Measurements from ENCODE around the gene CRELD1. TPM values are rescaled to one million over a fixed set of nuclear protein-coding genes. Genes with fewer than 3 reads are reported as not detected.

Gene CRELD1
- total RNA-seq, 1 donor from 2014 or later: 18.7 TPM

- H3K4me1 Mint-ChIP-seq (ENCODE audit: low read depth): peaks cover 26% of the 10 kb centered on the region
- H3K27ac Mint-ChIP-seq: no peak overlapping the region
- no peak overlapping the region for H3K4me3 Mint-ChIP-seq
- DNase-seq (ENCODE audit: low spot score): no peak
- no peaks in the 10 kb centered on the region for H3K9me3 Mint-ChIP-seq
- intact Hi-C loops (cut with micrococcal nuclease): loop anchor here (5.0 kb wide), 1 partner anchor 50 kb away; no protein-coding TSS in a partner anchor
- H3K27me3 Mint-ChIP-seq (ENCODE audit: insufficient read depth): peaks cover 2% of the 10 kb centered on the region
- H3K36me3 Mint-ChIP-seq (ENCODE audit: low read depth): no peaks in the 10 kb centered on the region
These were observed 21.8 kb upstream of the CRELD1 start for GRCh38 chr3:9911863-9912262.

DNA sequence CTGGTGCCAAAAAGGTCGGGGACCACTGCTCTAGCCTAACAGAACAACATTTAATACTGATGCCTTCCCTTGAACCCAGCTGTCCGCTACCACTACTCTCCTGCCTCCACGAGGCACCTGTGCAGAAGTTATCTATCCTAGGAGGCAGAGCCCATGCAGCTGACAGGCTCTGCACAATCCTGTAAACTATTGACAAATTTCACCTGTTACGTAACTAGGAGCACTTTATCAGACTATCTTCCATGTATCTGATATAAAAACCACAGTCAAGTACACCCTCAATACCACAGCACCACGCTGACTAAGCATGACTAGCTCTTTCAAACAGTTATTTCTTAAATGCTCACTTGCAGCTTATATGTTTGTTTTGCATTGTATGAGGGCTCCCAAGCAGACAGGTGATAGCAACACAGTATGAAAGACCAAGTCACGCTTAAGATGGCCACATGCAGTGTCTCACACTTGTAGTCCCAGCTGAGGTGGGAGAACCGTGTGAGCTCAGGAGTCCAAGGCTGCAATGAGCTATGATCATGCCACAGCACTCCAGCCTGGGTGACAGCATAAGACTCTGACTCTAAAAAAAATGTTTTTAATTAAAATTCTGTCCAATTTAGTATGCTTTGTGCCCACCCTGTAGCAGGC, 21.2 kb upstream of the CRELD1 start:
- Mint-ChIP-seq H3K27me3 (ENCODE audit: insufficient read depth) (peaks cover 2% of the 10 kb centered on the region), H3K4me3 (no peak overlapping the region), H3K27ac (no peak overlapping the region), H3K9me3 (no peaks in the 10 kb centered on the region), H3K36me3 (ENCODE audit: low read depth) (no peaks in the 10 kb centered on the region), H3K4me1 (ENCODE audit: low read depth) (peaks cover 27% of the 10 kb centered on the region)
- intact Hi-C loops (cut with micrococcal nuclease): loop anchor here (5.0 kb wide), 1 partner anchor 50 kb away; no protein-coding TSS in a partner anchor
- DNase-seq (ENCODE audit: low spot score): no peak

DNA sequence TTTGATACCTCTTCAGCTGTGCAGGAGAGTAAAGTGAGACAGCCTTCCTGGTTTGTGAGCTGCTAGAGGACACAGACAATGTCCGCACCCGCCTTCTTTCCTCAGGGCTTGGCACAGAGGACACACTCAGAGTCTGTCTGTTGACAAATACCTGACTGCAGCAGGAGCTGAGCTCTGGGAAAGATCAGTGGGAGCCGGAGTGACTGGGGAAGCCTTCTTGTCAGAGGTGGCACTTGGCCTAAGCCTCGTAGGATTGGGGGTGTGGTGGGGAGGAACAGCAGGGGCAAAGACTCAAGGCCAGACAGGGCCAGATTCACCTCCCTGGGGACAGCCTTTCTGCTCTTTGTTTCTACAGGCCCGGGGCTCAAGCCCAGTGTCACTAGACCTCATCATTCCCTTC, 20.0 kb upstream of the CRELD1 start:
- no peaks in the 10 kb centered on the region for H3K36me3 Mint-ChIP-seq (ENCODE audit: low read depth)
- H3K4me3 Mint-ChIP-seq: no peak overlapping the region
- DNase-seq (ENCODE audit: low spot score): no peak
- H3K4me1 Mint-ChIP-seq (ENCODE audit: low read depth): peaks cover 27% of the 10 kb centered on the region
- H3K27ac Mint-ChIP-seq: no peak overlapping the region
- peaks cover 2% of the 10 kb centered on the region for H3K27me3 Mint-ChIP-seq (ENCODE audit: insufficient read depth)
- H3K9me3 Mint-ChIP-seq: no peaks in the 10 kb centered on the region
- intact Hi-C loops (cut with micrococcal nuclease): loop anchor here (5.0 kb wide), 1 partner anchor 51 kb away; no protein-coding TSS in a partner anchor

- Mint-ChIP-seq H3K27me3 (ENCODE audit: insufficient read depth) (peaks cover 2% of the 10 kb centered on the region), H3K36me3 (ENCODE audit: low read depth) (no peaks in the 10 kb centered on the region), H3K9me3 (no peaks in the 10 kb centered on the region), H3K4me3 (no peak overlapping the region), H3K27ac (no peak overlapping the region), H3K4me1 (ENCODE audit: low read depth) (peaks cover 25% of the 10 kb centered on the region)
- intact Hi-C loops (cut with micrococcal nuclease): loop anchor here (2.0 to 5.0 kb wide), 2 partner anchors 52 to 69 kb away; partner anchors contain the start of gene RPUSD3
- DNase-seq (ENCODE audit: low spot score): no peak
These were observed 19.6 kb upstream of the CRELD1 start for GRCh38 chr3:9914011-9914410.

- intact Hi-C loops (cut with micrococcal nuclease): loop anchor here (1.0 to 5.0 kb wide), 4 partner anchors 18 to 70 kb away; partner anchors contain the start of genes JAGN1 and RPUSD3
- Mint-ChIP-seq H3K9me3 (no peaks in the 10 kb centered on the region), H3K4me1 (ENCODE audit: low read depth) (peaks cover 18% of the 10 kb centered on the region), H3K4me3 (peak overlapping the region; percentile 15), H3K27ac (no peak overlapping the region), H3K36me3 (ENCODE audit: low read depth) (no peaks in the 10 kb centered on the region), H3K27me3 (ENCODE audit: insufficient read depth) (peaks cover 2% of the 10 kb centered on the region)
- DNase-seq (ENCODE audit: low spot score): no peak
These were observed 18.9 kb upstream of the CRELD1 start for GRCh38 chr3:9914559-9915253.

DNA sequence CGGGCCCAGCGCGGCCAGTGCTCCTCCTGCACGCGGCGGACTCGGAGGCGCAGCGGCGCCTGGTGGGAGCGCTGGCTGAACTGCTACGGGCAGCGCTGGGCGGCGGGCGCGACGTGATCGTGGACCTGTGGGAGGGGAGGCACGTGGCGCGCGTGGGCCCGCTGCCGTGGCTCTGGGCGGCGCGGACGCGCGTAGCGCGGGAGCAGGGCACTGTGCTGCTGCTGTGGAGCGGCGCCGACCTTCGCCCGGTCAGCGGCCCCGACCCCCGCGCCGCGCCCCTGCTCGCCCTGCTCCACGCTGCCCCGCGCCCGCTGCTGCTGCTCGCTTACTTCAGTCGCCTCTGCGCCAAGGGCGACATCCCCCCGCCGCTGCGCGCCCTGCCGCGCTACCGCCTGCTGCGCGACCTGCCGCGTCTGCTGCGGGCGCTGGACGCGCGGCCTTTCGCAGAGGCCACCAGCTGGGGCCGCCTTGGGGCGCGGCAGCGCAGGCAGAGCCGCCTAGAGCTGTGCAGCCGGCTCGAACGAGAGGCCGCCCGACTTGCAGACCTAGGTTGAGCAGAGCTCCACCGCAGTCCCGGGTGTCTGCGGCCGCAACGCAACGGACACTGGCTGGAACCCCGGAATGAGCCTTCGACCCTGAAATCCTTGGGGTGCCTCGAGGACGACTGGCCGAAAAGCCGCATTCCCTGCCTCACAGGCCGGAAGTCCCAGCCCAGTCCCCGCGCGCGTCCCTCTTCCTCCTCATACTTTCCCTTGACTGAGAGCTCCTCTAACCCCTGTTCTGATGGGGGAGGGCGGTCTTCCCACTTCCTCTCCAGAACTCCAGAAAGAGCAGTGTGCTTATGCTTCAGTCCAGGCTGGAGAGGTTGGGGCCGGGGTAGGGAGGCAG, 18.1 kb upstream of the CRELD1 start:
- H3K36me3 Mint-ChIP-seq (ENCODE audit: low read depth): no peaks in the 10 kb centered on the region
- no peak for DNase-seq (ENCODE audit: low spot score)
- no peaks in the 10 kb centered on the region for H3K9me3 Mint-ChIP-seq
- H3K4me1 Mint-ChIP-seq (ENCODE audit: low read depth): peaks cover 16% of the 10 kb centered on the region
- peak overlapping the region; percentile 68 for H3K4me3 Mint-ChIP-seq
- intact Hi-C loops (cut with micrococcal nuclease): loop anchor here (1.0 to 2.0 kb wide), 4 partner anchors 12 to 71 kb away; partner anchors contain the start of genes JAGN1 and RPUSD3
- peaks cover 7% of the 10 kb centered on the region for H3K27me3 Mint-ChIP-seq (ENCODE audit: insufficient read depth)
- no peak overlapping the region for H3K27ac Mint-ChIP-seq

DNA sequence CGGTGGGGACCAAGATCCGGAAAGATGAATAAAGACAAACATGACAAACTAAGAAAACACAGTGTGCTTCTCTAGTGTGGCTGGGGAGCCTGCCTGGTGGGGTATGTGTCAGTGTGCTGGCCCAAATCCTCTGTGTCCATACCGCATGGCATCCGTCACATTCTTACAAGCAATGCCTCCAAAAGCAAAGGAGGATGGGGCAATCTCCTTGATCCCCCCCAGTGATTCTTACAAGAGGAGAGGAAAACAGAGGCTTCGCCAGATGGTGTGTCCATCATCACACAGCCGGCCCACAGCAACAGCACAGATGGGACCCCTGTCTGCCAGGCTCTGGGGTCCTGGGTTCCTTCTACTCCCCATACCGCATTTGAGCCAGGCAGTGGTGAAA, 17.3 kb upstream of the CRELD1 start:
- peak overlapping the region; percentile 29 for H3K27ac Mint-ChIP-seq
- H3K4me3 Mint-ChIP-seq: peak overlapping the region; percentile 59
- DNase-seq (ENCODE audit: low spot score): no peak
- H3K36me3 Mint-ChIP-seq (ENCODE audit: low read depth): no peaks in the 10 kb centered on the region
- no peaks in the 10 kb centered on the region for H3K9me3 Mint-ChIP-seq
- peaks cover 7% of the 10 kb centered on the region for H3K27me3 Mint-ChIP-seq (ENCODE audit: insufficient read depth)
- H3K4me1 Mint-ChIP-seq (ENCODE audit: low read depth): peaks cover 16% of the 10 kb centered on the region
- intact Hi-C loops (cut with micrococcal nuclease): loop anchor here (1.0 kb wide), 1 partner anchor 13 kb away; no protein-coding TSS in a partner anchor

- H3K27ac Mint-ChIP-seq: peak within 1 kb of the TSS; percentile 29
- intact Hi-C loops (cut with micrococcal nuclease): loop anchor here (1.0 kb wide), 1 partner anchor 14 kb away; no protein-coding TSS in a partner anchor
- no peaks in the 10 kb centered on the region for H3K36me3 Mint-ChIP-seq (ENCODE audit: low read depth)
- no peaks in the 10 kb centered on the region for H3K9me3 Mint-ChIP-seq
- peaks cover 7% of the 10 kb centered on the region for H3K27me3 Mint-ChIP-seq (ENCODE audit: insufficient read depth)
- H3K4me3 Mint-ChIP-seq: peak within 1 kb of the TSS; percentile 68
- no peak for DNase-seq (ENCODE audit: low spot score)
- H3K4me1 Mint-ChIP-seq (ENCODE audit: low read depth): peaks cover 16% of the 10 kb centered on the region
These were observed 16.6 kb upstream of the CRELD1 start, which contains the start of gene IL17RC for GRCh38 chr3:9916734-9917680. IL17RC (plus strand) TSS chr3:9917098; CDS start chr3:9917316, 218 bp downstream.

DNA sequence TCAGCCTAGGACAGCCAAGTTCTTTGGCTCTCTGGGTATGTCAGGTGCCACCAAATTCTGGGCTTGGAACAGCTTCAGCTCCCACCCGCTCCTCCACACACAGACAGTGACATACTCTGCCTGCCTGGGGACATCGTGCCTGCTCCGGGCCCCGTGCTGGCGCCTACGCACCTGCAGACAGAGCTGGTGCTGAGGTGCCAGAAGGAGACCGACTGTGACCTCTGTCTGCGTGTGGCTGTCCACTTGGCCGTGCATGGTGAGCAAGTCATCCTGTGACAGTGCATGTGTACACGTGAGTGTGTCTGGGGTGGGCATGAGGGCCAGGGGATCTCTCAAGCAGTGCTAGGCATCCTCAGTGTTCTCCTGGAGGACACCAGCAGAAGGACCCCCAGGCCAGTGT, 15.8 kb upstream of the CRELD1 start:
- peaks cover 8% of the 10 kb centered on the region for H3K27me3 Mint-ChIP-seq (ENCODE audit: insufficient read depth)
- H3K36me3 Mint-ChIP-seq (ENCODE audit: low read depth): no peaks in the 10 kb centered on the region
- intact Hi-C loops (cut with micrococcal nuclease): no loop called here

GRCh38 chr3:9918261-9919038, 15.2 kb upstream of the CRELD1 start:
- intact Hi-C loops (cut with micrococcal nuclease): no loop called here
- no peak for DNase-seq (ENCODE audit: low spot score)

More for the DNA sequence above, 15.8 kb upstream of the CRELD1 start:
- DNase-seq (ENCODE audit: low spot score): no peak
- no peak overlapping the region for H3K27ac Mint-ChIP-seq
- peaks cover 8% of the 10 kb centered on the region for H3K4me1 Mint-ChIP-seq (ENCODE audit: low read depth)
- no peak overlapping the region for H3K4me3 Mint-ChIP-seq
- no peaks in the 10 kb centered on the region for H3K9me3 Mint-ChIP-seq

GRCh38 chr3:9928158-9928557, 5.5 kb upstream of the CRELD1 start:
- no peak for DNase-seq (ENCODE audit: low spot score)
- Mint-ChIP-seq H3K4me3 (no peak overlapping the region), H3K36me3 (ENCODE audit: low read depth) (no peaks in the 10 kb centered on the region), H3K4me1 (ENCODE audit: low read depth) (peaks cover 6% of the 10 kb centered on the region), H3K27me3 (ENCODE audit: insufficient read depth) (peaks cover 7% of the 10 kb centered on the region), H3K27ac (no peak overlapping the region), H3K9me3 (no peaks in the 10 kb centered on the region)
- intact Hi-C loops (cut with micrococcal nuclease): no loop called here

More at GRCh38 chr3:9918261-9919038, 15.2 kb upstream of the CRELD1 start:
- Mint-ChIP-seq H3K4me3 (no peak overlapping the region), H3K9me3 (no peaks in the 10 kb centered on the region), H3K27ac (no peak overlapping the region), H3K27me3 (ENCODE audit: insufficient read depth) (peaks cover 10% of the 10 kb centered on the region), H3K36me3 (ENCODE audit: low read depth) (no peaks in the 10 kb centered on the region), H3K4me1 (ENCODE audit: low read depth) (peaks cover 7% of the 10 kb centered on the region)
